GM13976 (cell line): Measurements from ENCODE around the gene HOXA3.

Source experiments
- DNase-seq: peaks from one replicate; pipeline ENCODE4 v3.0.0; 2012; ENCODE audit warnings: low spot score
- CTCF ChIP-seq: IDR thresholded peaks from 2 replicates; pipeline ENCODE4 v1.5.1; 2012; ENCODE audit warnings: borderline replicate concordance, mild to moderate bottlenecking; ENCODE audit not compliant: insufficient read depth; ENCODE audit errors: extremely low read depth, missing control alignments, control extremely low read depth
- in situ Hi-C: fragments of 300-500 bp; cut with MboI; formaldehyde crosslinking; loops from one replicate; pipeline ENCODE4 v1.12.0; 2022; ENCODE audit warnings: low sequenced_read_pairs, mixed read lengths, inconsistent platforms; ENCODE audit not compliant: unreplicated experiment

The HOXA3 gene

GRCh38 chr7:27185013-27185853 lies 32.9 kb upstream of the HOXA3 start, which contains the start of gene HOXA11:
Gene HOXA11 (minus strand): TSS chr7:27185232. CDS start chr7:27185144, 88 bp downstream.
- DNase-seq: no peak
- in situ Hi-C loops: no loop called here
- TF ChIP-seq CTCF: no peak

- TF ChIP-seq CTCF: no peak
- in situ Hi-C loops: no loop called here
- no peak for DNase-seq
Observed at GRCh38 chr7:27184337-27185012, 32.1 kb upstream of the HOXA3 start.

DNA sequence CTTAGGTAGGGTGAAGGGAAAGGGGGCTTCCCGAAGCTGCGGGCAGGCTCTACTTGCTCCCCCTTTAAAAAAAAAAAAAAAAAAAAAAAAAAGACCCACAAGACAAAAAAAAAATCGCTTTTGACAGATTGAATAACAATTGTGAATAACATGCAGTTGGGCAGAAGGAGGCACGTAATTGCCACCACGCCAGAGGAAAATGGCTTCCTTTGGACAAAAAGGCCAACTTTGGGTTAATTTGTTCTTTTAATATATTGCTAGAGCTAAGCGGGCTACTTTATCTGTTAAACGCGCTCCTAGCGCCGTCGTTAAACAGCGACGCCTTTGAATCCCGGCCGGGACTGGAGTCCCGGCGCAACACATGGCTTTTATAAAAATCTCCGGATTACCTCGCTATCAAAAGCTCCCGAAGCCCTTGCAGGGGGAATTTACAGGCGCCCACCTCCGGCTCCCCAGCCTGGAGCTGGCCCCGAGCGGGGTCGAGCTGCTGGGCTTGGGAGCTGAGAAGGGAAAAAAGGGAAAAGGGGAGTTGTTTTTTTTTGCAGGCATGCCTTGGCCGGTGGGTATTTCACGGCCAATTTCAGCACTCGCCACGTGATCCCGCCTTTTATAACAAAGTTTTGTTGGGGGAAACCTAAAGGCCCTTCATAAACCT lies 31.4 kb upstream of the HOXA3 start:
- no peak for TF ChIP-seq CTCF
- in situ Hi-C loops: no loop called here
- DNase-seq: no peak

- no peak for TF ChIP-seq CTCF
- in situ Hi-C loops: no loop called here
- no peak for DNase-seq
Observed at GRCh38 chr7:27182861-27183681, 30.7 kb upstream of the HOXA3 start.

DNA sequence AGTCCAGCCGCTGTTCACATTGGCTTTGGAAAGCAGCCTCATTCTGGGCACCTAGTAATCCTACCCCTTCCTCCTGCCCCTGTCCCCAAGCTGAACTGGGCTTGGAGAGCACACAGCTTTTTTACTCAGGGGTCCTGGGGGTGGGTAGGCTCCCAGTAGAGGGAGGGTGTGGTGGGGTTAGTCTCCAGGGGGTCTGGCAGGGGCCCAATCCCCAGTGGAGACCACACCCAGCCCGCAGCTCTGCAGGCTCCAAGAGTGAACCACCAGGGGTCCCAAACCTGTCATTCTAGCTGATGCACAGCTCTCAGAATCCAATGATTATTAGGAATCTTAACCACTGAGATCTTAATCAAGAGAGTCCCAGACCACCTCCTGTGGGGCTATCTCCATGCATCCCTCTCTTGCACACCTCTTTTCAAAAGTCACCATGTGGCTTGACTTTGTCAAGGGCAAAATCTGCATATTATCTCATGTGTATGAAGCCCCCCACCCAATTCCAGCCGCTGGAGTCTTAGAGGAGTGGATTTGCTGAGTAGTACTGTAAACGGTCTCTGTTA lies 30.0 kb upstream of the HOXA3 start:
- TF ChIP-seq CTCF: no peak
- in situ Hi-C loops: no loop called here
- DNase-seq: no peak
